GM12878 (cell line): ENCODE data around the gene VTI1A. TPM values are rescaled to one million over a fixed set of nuclear protein-coding genes. Genes with fewer than 3 reads are reported as not detected.

Source experiments
- ATAC-seq: fragments of 200-7000 bp; cut with Tn5 transposase; 3 replicates; pipeline ENCODE4 v1.9.1; 2020; ENCODE audit warnings: mild to moderate bottlenecking, moderate library complexity
- BruUV-seq: library from RNA; stranded (reverse); fragments of 400-500 nt; replicated peaks from 2 replicates; lab custom pipeline; 2021; lab: Mats Ljungman, UMichigan
- CTCF ChIA-PET: fragments of 300-600 bp; sonication (Branson Sonifier 250); formaldehyde crosslinking; extraction: SDS; loops from one replicate; lab custom pipeline; 2021; ENCODE audit warnings: inconsistent platforms; lab: Yijun Ruan, JAX
- POLR2A ChIA-PET: fragments of 350-600 bp; formaldehyde crosslinking; extraction: SDS; loops from one replicate; lab custom pipeline; 2021; ENCODE audit warnings: inconsistent platforms; lab: Charles Lee
- RAD21 ChIA-PET: fragments of 300-600 bp; sonication (Branson Sonifier 250); formaldehyde crosslinking; loops from one replicate; lab custom pipeline; 2023; ENCODE audit warnings: antibody characterized with exemption; ENCODE audit not compliant: unreplicated experiment; lab: Charles Lee
- SMC1A ChIA-PET: fragments of 300-600 bp; sonication (Branson Sonifier 250); formaldehyde crosslinking; loops from one replicate; lab custom pipeline; 2023; ENCODE audit not compliant: unreplicated experiment, uncharacterized antibody; lab: Charles Lee
- DNase-seq: peaks from one replicate; pipeline ENCODE4 v3.0.0-alpha.2; 2011; ENCODE audit warnings: low read depth, low spot score
- FAIRE-seq: peaks from 3 replicates; lab custom pipeline; 2011; peaks lifted over from hg19 to GRCh38; lab: Jason Lieb, UNC
- H2AFZ ChIP-seq: 2 replicates; pipeline ENCODE4 v1.6.0; 2011; ENCODE audit warnings: low read depth, low read length, control low read depth; ENCODE audit not compliant: control insufficient read depth
- H3K27ac ChIP-seq: 2 replicates; pipeline ENCODE4 v1.5.1; 2011; ENCODE audit warnings: control low read depth; ENCODE audit not compliant: control insufficient read depth, insufficient read depth
- H3K27me3 ChIP-seq, 2 experiments: replicated peaks in 1 of 2; 2 replicates each; pipeline versions ENCODE4 v1.6.0 to v1.6.1; 2011; ENCODE audit warnings: low read length in 1 of 2; ENCODE audit not compliant: control insufficient read depth in 2 of 2, insufficient read depth in 2 of 2
- H3K36me3 ChIP-seq, 2 experiments: 2 replicates each; pipeline ENCODE4 v1.5.1; 2011; ENCODE audit warnings: low read length in 1 of 2; ENCODE audit not compliant: control insufficient read depth in 2 of 2, insufficient read depth in 2 of 2
- H3K4me1 ChIP-seq: 2 replicates; pipeline ENCODE4 v1.6.1; 2011; ENCODE audit warnings: mild to moderate bottlenecking, low read length, moderate library complexity, mixed read lengths; ENCODE audit not compliant: control insufficient read depth, insufficient read depth
- H3K4me2 ChIP-seq: 2 replicates; pipeline ENCODE4 v1.6.0; 2011; ENCODE audit warnings: control low read depth; ENCODE audit not compliant: control insufficient read depth, insufficient read depth
- H3K4me3 ChIP-seq: fragments of 200-600 bp; sonication (generic); 2 replicates; pipeline ENCODE4 v1.5.1; 2016
- H3K79me2 ChIP-seq: 2 replicates; pipeline ENCODE4 v1.6.0; 2011; ENCODE audit warnings: low read length; ENCODE audit not compliant: control insufficient read depth, insufficient read depth
- H3K9ac ChIP-seq: 2 replicates; pipeline ENCODE4 v1.8.0; 2011; ENCODE audit warnings: low read length, control low read depth, mixed read lengths; ENCODE audit not compliant: control insufficient read depth, insufficient read depth
- H3K9me3 ChIP-seq: replicated peaks from 3 replicates; pipeline ENCODE4 v1.5.1; 2011; ENCODE audit warnings: mild to moderate bottlenecking, low read length; ENCODE audit not compliant: control insufficient read depth, insufficient read depth
- H4K20me1 ChIP-seq: 2 replicates; pipeline ENCODE4 v1.6.0; 2011; ENCODE audit not compliant: control insufficient read depth, insufficient read depth
- FOXK2 ChIP-seq: fragments of 450-650 bp; IDR thresholded peaks from 2 replicates; pipeline ENCODE4 v1.6.1; 2017; ENCODE audit warnings: mild to moderate bottlenecking, moderate library complexity
- HDAC2 ChIP-seq: fragments of 200-600 bp; sonication (generic); IDR thresholded peaks from 2 replicates; pipeline ENCODE4 v1.6.1; 2017
- HDGF ChIP-seq: fragments of 450-650 bp; IDR thresholded peaks from 2 replicates; pipeline ENCODE4 v1.6.1; 2016; ENCODE audit warnings: antibody characterized with exemption
- NFXL1 ChIP-seq: fragments of 450-650 bp; IDR thresholded peaks from 2 replicates; pipeline ENCODE4 v1.6.1; 2017; ENCODE audit warnings: antibody characterized with exemption, mild to moderate bottlenecking, borderline replicate concordance
- NFYB ChIP-seq: IDR thresholded peaks from 2 replicates; pipeline ENCODE4 v1.6.1; 2011; ENCODE audit warnings: low read depth, mild to moderate bottlenecking, low read length, improper control_type of control experiment, moderate library complexity; ENCODE audit not compliant: insufficient read depth
- SIX5 ChIP-seq: IDR thresholded peaks from 2 replicates; pipeline ENCODE4 v1.6.1; 2011; ENCODE audit warnings: mild to moderate bottlenecking, low read depth, low read length, moderate library complexity; ENCODE audit not compliant: severe bottlenecking
- SMAD5 ChIP-seq: IDR thresholded peaks from 2 replicates; pipeline ENCODE4 v1.6.1; 2016; ENCODE audit warnings: antibody characterized with exemption, low read depth
- YY1 ChIP-seq: IDR thresholded peaks from 2 replicates; pipeline ENCODE4 v1.6.1; 2011; ENCODE audit warnings: low read depth, mild to moderate bottlenecking, low read length
- ZNF24 ChIP-seq: fragments of 450-650 bp; IDR thresholded peaks from 2 replicates; pipeline ENCODE4 v1.6.1; 2017; ENCODE audit warnings: antibody characterized with exemption, mild to moderate bottlenecking
- WGBS: methylation state at CpG from one replicate; pipeline ENCODE4 v1.1.6; 2016; ENCODE audit warnings: low lambda C conversion rate; ENCODE audit not compliant: insufficient replicate concordance, insufficient coverage; ENCODE audit errors: missing lambda C conversion rate; 5-methylcytosine and 5-hydroxymethylcytosine counted together
- in situ Hi-C: fragments of 300-500 bp; cut with MboI; formaldehyde crosslinking; loops from 9 replicates; pipeline ENCODE4 v1.14.3; 2018; ENCODE audit warnings: mixed read lengths
- intact Hi-C: fragments of 100-400 bp; cut with micrococcal nuclease; formaldehyde crosslinking; loops from one replicate; pipeline ENCODE4 v1.14.2; 2022; ENCODE audit not compliant: unreplicated experiment
- polyA plus RNA-seq, 11 experiments: library from polyadenylated mRNA; depleted of rRNA in 4 of 11; unstranded in 6 of 11; stranded (reverse) in 5 of 11; fragments of >200 nt; fragmentation: Nextera tagmentation in 4 of 11; fragmentation: Illumina TruSeq in 1 of 11; extraction: Ambion mirVana in 4 of 11; extraction: Trizol in 1 of 11; gene quantifications; 1 replicate in 1 of 11; 2 replicates in 10 of 11; pipeline versions ENCODE4 v1.2.1 to v1.2.3, GENCODE V29; 2011 to 2016; ENCODE audit warnings: inconsistent platforms in 2 of 11, missing spikeins in 2 of 11, low read depth in 1 of 11
- total RNA-seq, 4 experiments: library from RNA; depleted of rRNA in 3 of 4; stranded (reverse); fragments of >200 nt in 3 of 4; fragmentation: Illumina TruSeq in 1 of 4; extraction: Trizol in 1 of 4; gene quantifications; 2 replicates each; pipeline versions ENCODE4 v1.2.1 to v1.2.3, GENCODE V29; 2013 to 2021
- TF ChIP-seq, protein P1 (sequence below): fragments of 450-650 bp; IDR thresholded peaks from 2 replicates; pipeline ENCODE4 v1.6.1; 2018; ENCODE audit warnings: mild to moderate bottlenecking, low read depth, moderate library complexity; ENCODE audit not compliant: partially characterized antibody
- TF ChIP-seq, protein P2 (sequence below): fragments of 450-650 bp; IDR thresholded peaks from 2 replicates; pipeline ENCODE4 v1.6.1; 2017; ENCODE audit warnings: borderline replicate concordance
- TF ChIP-seq, protein P3 (sequence below), 3 experiments: IDR thresholded peaks in 2 of 3; conservative IDR thresholded peaks in 1 of 3; 2 replicates each; pipeline ENCODE4 v1.5.1; 2011; ENCODE audit warnings: low read depth in 3 of 3, low read length in 3 of 3, mild to moderate bottlenecking in 3 of 3, control low read depth in 2 of 3, moderate library complexity in 2 of 3, inconsistent platforms in 1 of 3, mixed read lengths in 1 of 3; ENCODE audit not compliant: control insufficient read depth in 2 of 3, insufficient read depth in 1 of 3; ENCODE audit errors: extremely low read depth in 1 of 3
- TF ChIP-seq, protein P4 (sequence below): IDR thresholded peaks from 2 replicates; pipeline ENCODE4 v1.6.1; 2011; ENCODE audit warnings: low read depth, low read length, improper control_type of control experiment, borderline replicate concordance
- TF ChIP-seq, protein P5 (sequence below): fragments of 450-650 bp; IDR thresholded peaks from 2 replicates; pipeline ENCODE4 v1.6.1; 2017; ENCODE audit warnings: mild to moderate bottlenecking, moderate library complexity

Gene VTI1A
- total and polyA plus RNA-seq, 10 of the 15 experiments (the other 5 are each of a cell fraction or from before 2014, with no cell fraction given), result 12.4 to 43.2 (median 27.5) TPM

DNA sequence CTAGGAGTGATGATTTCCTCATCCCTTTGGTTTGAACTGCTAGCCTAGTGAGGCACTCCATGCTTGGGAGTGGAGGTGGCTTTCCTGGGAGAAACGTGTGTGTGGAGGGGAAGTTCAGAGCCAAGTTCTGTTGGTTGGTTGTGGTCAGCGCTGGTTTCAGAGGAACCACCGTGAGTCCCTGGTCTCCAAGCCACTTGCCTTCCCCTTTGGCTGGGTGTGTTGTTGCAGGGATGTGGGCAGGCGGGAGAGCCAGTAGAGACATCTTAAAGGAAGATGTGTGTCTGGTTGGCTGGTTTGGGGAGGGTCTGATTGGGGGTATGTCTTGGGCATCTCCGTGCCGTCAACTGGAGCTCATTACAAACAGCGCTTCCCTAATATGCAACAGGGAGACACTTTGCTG, 372.2 kb downstream of the VTI1A start:
- Histone ChIP-seq H3K9me3 (no peaks in the 10 kb centered on the region), H3K4me3 (no peak overlapping the region), H3K4me1 (no peaks in the 10 kb centered on the region), H3K4me2 (no peak overlapping the region), H3K9ac (no peak overlapping the region), H3K27me3 (no peaks in the 10 kb centered on the region), H3K27ac (no peak overlapping the region), H2AFZ (no peak overlapping the region), H3K36me3 (no peaks in the 10 kb centered on the region), H3K79me2 (no peaks in the 10 kb centered on the region), H4K20me1 (no peaks in the 10 kb centered on the region)
- no peak for ATAC-seq
- ChIA-PET RAD21 (no interaction called here), POLR2A (no interaction called here), CTCF (no interaction called here), SMC1A (interaction anchor here (1.0 kb wide), 1 partner anchor 10 kb away, joined by 3 read pairs; no protein-coding TSS in a partner anchor)
- FAIRE-seq, result no peak
- WGBS, result 95% methylated on average over 7 of the region's 7 CpGs
- no TSS peak for BruUV-seq
- in situ Hi-C loops, result no loop called here
- no peak for DNase-seq
- intact Hi-C loops, result no loop called here
- TF ChIP-seq ZNF24 (no peak), NFXL1 (no peak), FOXK2 (no peak), NFYB (no peak), SMAD5 (no peak), HDAC2 (no peak), HDGF (no peak), SIX5 (no peak), YY1 (no peak)
- TF ChIP-seq, protein P1, sequence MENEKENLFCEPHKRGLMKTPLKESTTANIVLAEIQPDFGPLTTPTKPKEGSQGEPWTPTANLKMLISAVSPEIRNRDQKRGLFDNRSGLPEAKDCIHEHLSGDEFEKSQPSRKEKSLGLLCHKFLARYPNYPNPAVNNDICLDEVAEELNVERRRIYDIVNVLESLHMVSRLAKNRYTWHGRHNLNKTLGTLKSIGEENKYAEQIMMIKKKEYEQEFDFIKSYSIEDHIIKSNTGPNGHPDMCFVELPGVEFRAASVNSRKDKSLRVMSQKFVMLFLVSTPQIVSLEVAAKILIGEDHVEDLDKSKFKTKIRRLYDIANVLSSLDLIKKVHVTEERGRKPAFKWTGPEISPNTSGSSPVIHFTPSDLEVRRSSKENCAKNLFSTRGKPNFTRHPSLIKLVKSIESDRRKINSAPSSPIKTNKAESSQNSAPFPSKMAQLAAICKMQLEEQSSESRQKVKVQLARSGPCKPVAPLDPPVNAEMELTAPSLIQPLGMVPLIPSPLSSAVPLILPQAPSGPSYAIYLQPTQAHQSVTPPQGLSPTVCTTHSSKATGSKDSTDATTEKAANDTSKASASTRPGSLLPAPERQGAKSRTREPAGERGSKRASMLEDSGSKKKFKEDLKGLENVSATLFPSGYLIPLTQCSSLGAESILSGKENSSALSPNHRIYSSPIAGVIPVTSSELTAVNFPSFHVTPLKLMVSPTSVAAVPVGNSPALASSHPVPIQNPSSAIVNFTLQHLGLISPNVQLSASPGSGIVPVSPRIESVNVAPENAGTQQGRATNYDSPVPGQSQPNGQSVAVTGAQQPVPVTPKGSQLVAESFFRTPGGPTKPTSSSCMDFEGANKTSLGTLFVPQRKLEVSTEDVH, result no peak
- TF ChIP-seq, protein P2, sequence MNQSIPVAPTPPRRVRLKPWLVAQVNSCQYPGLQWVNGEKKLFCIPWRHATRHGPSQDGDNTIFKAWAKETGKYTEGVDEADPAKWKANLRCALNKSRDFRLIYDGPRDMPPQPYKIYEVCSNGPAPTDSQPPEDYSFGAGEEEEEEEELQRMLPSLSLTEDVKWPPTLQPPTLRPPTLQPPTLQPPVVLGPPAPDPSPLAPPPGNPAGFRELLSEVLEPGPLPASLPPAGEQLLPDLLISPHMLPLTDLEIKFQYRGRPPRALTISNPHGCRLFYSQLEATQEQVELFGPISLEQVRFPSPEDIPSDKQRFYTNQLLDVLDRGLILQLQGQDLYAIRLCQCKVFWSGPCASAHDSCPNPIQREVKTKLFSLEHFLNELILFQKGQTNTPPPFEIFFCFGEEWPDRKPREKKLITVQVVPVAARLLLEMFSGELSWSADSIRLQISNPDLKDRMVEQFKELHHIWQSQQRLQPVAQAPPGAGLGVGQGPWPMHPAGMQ, result no peak
- TF ChIP-seq, protein P3, sequence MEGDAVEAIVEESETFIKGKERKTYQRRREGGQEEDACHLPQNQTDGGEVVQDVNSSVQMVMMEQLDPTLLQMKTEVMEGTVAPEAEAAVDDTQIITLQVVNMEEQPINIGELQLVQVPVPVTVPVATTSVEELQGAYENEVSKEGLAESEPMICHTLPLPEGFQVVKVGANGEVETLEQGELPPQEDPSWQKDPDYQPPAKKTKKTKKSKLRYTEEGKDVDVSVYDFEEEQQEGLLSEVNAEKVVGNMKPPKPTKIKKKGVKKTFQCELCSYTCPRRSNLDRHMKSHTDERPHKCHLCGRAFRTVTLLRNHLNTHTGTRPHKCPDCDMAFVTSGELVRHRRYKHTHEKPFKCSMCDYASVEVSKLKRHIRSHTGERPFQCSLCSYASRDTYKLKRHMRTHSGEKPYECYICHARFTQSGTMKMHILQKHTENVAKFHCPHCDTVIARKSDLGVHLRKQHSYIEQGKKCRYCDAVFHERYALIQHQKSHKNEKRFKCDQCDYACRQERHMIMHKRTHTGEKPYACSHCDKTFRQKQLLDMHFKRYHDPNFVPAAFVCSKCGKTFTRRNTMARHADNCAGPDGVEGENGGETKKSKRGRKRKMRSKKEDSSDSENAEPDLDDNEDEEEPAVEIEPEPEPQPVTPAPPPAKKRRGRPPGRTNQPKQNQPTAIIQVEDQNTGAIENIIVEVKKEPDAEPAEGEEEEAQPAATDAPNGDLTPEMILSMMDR (IDR thresholded peaks at IDR 0.05 in 2 of 3, conservative IDR thresholded peaks at IDR 0.05 in 1 of 3; ENCODE audit: control insufficient read depth in 2 of 3, extremely low read depth in 1 of 3, insufficient read depth in 1 of 3, low read depth in 3 of 3, low read length in 3 of 3), result no peak
- TF ChIP-seq, protein P4, sequence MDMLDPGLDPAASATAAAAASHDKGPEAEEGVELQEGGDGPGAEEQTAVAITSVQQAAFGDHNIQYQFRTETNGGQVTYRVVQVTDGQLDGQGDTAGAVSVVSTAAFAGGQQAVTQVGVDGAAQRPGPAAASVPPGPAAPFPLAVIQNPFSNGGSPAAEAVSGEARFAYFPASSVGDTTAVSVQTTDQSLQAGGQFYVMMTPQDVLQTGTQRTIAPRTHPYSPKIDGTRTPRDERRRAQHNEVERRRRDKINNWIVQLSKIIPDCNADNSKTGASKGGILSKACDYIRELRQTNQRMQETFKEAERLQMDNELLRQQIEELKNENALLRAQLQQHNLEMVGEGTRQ, result no peak
- TF ChIP-seq, protein P5, sequence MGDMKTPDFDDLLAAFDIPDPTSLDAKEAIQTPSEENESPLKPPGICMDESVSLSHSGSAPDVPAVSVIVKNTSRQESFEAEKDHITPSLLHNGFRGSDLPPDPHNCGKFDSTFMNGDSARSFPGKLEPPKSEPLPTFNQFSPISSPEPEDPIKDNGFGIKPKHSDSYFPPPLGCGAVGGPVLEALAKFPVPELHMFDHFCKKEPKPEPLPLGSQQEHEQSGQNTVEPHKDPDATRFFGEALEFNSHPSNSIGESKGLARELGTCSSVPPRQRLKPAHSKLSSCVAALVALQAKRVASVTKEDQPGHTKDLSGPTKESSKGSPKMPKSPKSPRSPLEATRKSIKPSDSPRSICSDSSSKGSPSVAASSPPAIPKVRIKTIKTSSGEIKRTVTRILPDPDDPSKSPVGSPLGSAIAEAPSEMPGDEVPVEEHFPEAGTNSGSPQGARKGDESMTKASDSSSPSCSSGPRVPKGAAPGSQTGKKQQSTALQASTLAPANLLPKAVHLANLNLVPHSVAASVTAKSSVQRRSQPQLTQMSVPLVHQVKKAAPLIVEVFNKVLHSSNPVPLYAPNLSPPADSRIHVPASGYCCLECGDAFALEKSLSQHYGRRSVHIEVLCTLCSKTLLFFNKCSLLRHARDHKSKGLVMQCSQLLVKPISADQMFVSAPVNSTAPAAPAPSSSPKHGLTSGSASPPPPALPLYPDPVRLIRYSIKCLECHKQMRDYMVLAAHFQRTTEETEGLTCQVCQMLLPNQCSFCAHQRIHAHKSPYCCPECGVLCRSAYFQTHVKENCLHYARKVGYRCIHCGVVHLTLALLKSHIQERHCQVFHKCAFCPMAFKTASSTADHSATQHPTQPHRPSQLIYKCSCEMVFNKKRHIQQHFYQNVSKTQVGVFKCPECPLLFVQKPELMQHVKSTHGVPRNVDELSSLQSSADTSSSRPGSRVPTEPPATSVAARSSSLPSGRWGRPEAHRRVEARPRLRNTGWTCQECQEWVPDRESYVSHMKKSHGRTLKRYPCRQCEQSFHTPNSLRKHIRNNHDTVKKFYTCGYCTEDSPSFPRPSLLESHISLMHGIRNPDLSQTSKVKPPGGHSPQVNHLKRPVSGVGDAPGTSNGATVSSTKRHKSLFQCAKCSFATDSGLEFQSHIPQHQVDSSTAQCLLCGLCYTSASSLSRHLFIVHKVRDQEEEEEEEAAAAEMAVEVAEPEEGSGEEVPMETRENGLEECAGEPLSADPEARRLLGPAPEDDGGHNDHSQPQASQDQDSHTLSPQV, result no peak
